ENCODE measurements around the gene TOR1A.

Gene TOR1A

GRCh38 chr9:129868023-129868871 is 44.3 kb upstream of the TOR1A start:
- no peak overlapping the region for H3K4me2 ChIP-seq
- H3K79me2 ChIP-seq (ENCODE audit: insufficient read depth, low read depth) = no peaks in the 10 kb centered on the region
- H3K9ac ChIP-seq = no peak overlapping the region
- no peak overlapping the region for H3K27ac ChIP-seq
- no peak overlapping the region for H2AFZ ChIP-seq (ENCODE audit: low read depth)
- H3K27me3 ChIP-seq (ENCODE audit: insufficient read depth, low read depth) = no peaks in the 10 kb centered on the region
- no peaks in the 10 kb centered on the region for H3K36me3 ChIP-seq (ENCODE audit: insufficient read depth)
- H4K20me1 ChIP-seq (ENCODE audit: insufficient read depth) = no peaks in the 10 kb centered on the region
- H3K4me1 ChIP-seq (ENCODE audit: low read depth, poor library complexity, severe bottlenecking) = no peaks in the 10 kb centered on the region
- TF ChIP-seq CTCF (conservative IDR thresholded peaks at IDR 0.05; ENCODE audit: low read depth, low read length) = no peak
- H3K4me3 ChIP-seq (IDR thresholded peaks at IDR 0.05; ENCODE audit: insufficient read depth, low read depth, low read length) = no peak overlapping the region

GRCh38 chr9:129867136-129868022 is 43.4 kb upstream of the TOR1A start:
- Histone ChIP-seq H3K4me1 (ENCODE audit: low read depth, poor library complexity, severe bottlenecking) (no peaks in the 10 kb centered on the region), H3K4me3 (IDR thresholded peaks at IDR 0.05; ENCODE audit: insufficient read depth, low read depth, low read length) (no peak overlapping the region), H2AFZ (ENCODE audit: low read depth) (no peak overlapping the region), H3K27ac (no peak overlapping the region), H4K20me1 (ENCODE audit: insufficient read depth) (no peaks in the 10 kb centered on the region), H3K79me2 (ENCODE audit: insufficient read depth, low read depth) (no peaks in the 10 kb centered on the region), H3K9ac (no peak overlapping the region), H3K27me3 (ENCODE audit: insufficient read depth, low read depth) (no peaks in the 10 kb centered on the region), H3K4me2 (no peak overlapping the region), H3K36me3 (ENCODE audit: insufficient read depth) (no peaks in the 10 kb centered on the region)
- TF ChIP-seq CTCF (conservative IDR thresholded peaks at IDR 0.05; ENCODE audit: low read depth, low read length) = no peak

GRCh38 chr9:129866394-129867135 is 42.6 kb upstream of the TOR1A start:
- Histone ChIP-seq H3K27ac (no peak overlapping the region), H3K79me2 (ENCODE audit: insufficient read depth, low read depth) (no peaks in the 10 kb centered on the region), H3K9ac (no peak overlapping the region), H3K4me2 (no peak overlapping the region), H4K20me1 (ENCODE audit: insufficient read depth) (no peaks in the 10 kb centered on the region), H3K4me1 (ENCODE audit: low read depth, poor library complexity, severe bottlenecking) (no peaks in the 10 kb centered on the region), H2AFZ (ENCODE audit: low read depth) (no peak overlapping the region), H3K27me3 (ENCODE audit: insufficient read depth, low read depth) (no peaks in the 10 kb centered on the region), H3K4me3 (IDR thresholded peaks at IDR 0.05; ENCODE audit: insufficient read depth, low read depth, low read length) (no peak overlapping the region), H3K36me3 (ENCODE audit: insufficient read depth) (no peaks in the 10 kb centered on the region)
- TF ChIP-seq CTCF (conservative IDR thresholded peaks at IDR 0.05; ENCODE audit: low read depth, low read length) = no peak

GRCh38 chr9:129865668-129866320 is 41.9 kb upstream of the TOR1A start:
- H4K20me1 ChIP-seq (ENCODE audit: insufficient read depth) = no peaks in the 10 kb centered on the region
- H3K27me3 ChIP-seq (ENCODE audit: insufficient read depth, low read depth) = no peaks in the 10 kb centered on the region
- no peak overlapping the region for H3K4me3 ChIP-seq (IDR thresholded peaks at IDR 0.05; ENCODE audit: insufficient read depth, low read depth, low read length)
- H3K79me2 ChIP-seq (ENCODE audit: insufficient read depth, low read depth) = no peaks in the 10 kb centered on the region
- H3K9ac ChIP-seq = no peak overlapping the region
- H3K4me2 ChIP-seq = no peak overlapping the region
- H3K4me1 ChIP-seq (ENCODE audit: low read depth, poor library complexity, severe bottlenecking) = no peaks in the 10 kb centered on the region
- H3K27ac ChIP-seq = no peak overlapping the region
- H3K36me3 ChIP-seq (ENCODE audit: insufficient read depth) = no peaks in the 10 kb centered on the region
- TF ChIP-seq CTCF (conservative IDR thresholded peaks at IDR 0.05; ENCODE audit: low read depth, low read length) = no peak
- no peak overlapping the region for H2AFZ ChIP-seq (ENCODE audit: low read depth)
